ENCODE measurements around the gene ZNF581.

ZNF581 gene

DNA sequence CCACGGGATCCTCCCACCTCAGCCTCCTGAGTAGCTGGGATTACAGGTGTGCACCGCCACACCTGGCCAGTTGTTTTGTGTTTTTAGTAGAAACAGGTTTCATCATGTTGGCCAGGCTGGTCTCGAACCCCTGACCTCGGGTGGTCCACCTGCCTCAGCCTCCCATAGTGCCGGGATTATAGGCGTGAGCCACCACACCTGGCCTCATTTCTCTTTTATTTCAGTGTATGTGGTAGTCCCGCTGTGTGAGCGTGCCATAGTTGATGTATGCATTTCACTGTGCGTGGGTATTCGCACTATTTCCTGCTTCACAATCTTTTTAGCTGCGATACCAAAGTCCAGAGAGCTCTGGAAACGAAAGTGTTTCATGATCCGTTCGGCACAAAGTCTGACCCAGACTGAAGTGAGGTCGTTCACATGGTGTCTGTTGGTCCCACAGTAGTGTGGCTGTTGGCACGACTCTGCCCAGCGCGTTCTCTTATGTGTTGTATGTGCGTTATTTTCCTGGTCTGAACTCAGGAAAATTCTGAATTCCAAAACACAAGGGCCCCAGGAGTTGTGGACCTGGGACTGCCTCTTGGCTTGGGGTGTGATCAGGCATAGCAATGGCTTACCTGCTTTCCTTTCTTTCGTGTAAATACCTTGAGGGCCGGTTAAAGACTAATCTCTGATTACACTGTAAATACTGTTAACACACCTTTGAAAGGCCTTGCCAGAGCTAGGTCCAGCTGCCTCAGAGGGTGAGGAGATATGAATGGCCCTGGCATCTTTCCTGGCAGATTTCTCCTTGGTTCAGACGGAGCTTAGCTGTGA, 40.2 kb downstream of the ZNF581 start:
- no peak for DNase-seq

DNA sequence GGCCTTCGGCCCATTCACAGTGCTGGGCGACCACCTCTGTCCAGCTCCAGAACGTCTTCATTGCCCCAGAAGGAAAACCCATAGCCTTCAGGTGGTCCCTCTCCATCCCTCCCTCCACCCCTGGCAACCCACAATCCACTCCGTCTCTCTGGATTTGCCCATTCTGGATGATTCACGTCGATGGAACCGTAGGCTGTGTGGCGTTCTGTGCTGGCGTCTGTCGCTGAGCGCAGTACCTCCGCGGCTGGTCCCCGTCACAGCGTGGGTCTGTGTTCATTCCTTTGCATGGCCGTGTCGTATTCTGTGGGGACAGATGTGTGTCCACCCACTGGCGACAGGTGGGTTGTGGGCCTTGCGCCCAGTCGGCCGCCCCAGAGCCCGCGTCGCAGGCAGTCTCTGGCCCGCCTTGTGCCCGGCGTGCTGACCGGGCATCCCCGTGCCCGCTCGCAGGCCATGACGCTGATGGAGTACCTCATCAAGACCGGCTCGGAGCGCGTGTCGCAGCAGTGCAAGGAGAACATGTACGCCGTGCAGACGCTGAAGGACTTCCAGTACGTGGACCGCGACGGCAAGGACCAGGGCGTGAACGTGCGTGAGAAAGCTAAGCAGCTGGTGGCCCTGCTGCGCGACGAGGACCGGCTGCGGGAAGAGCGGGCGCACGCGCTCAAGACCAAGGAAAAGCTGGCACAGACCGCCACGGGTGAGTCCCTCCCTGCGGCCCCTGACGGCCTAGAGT, 41.7 kb downstream of the ZNF581 start:
- no peak for DNase-seq

GRCh38 chr19:55685776-55686175, 42.3 kb downstream of the ZNF581 start:
- no peak for DNase-seq

GRCh38 chr19:55686311-55687050, 43.0 kb downstream of the ZNF581 start:
- no peak for DNase-seq

GRCh38 chr19:55687281-55688201, 44.1 kb downstream of the ZNF581 start:
- no peak for DNase-seq

DNA sequence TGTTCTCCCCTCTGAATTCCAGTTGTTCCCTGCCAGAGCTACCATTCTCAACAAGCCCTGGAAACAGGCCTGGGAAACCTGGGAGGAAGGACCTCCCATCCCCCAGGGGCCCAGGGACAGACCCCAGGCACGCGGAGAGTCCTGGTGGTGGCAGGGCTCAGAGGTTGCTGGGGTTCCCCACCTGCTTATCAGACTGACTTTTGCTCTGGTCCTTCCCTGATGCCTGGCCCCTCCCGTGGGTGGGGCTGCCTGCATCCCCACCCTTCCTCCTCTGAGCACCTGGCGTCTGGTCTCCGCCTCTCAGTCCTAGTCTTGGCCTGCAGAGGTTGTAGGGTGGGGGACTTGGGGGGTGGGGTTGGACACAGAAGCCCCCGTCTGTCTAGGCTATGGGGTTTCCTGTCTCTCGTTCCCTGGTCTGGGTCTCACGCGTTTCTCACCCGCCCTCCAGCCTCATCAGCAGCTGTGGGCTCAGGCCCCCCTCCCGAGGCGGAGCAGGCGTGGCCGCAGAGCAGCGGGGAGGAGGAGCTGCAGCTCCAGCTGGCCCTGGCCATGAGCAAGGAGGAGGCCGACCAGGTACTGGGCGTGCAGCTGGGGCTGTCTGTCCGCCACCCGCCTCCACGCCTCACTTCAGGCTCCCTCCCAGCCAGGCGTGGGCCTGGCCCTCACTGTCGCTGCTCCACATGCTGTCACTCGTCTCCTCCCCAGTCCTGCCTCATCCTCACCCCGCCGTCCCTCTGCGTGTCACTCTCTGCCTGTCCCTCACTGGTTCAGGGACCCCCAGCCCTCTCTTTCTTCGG, 45.2 kb downstream of the ZNF581 start:
- DNase-seq, result no peak

- DNase-seq, result no peak
These were observed 46.1 kb downstream of the ZNF581 start for GRCh38 chr19:55689411-55690108.

GRCh38 chr19:55690109-55690768, 46.8 kb downstream of the ZNF581 start:
- no peak for DNase-seq

DNA sequence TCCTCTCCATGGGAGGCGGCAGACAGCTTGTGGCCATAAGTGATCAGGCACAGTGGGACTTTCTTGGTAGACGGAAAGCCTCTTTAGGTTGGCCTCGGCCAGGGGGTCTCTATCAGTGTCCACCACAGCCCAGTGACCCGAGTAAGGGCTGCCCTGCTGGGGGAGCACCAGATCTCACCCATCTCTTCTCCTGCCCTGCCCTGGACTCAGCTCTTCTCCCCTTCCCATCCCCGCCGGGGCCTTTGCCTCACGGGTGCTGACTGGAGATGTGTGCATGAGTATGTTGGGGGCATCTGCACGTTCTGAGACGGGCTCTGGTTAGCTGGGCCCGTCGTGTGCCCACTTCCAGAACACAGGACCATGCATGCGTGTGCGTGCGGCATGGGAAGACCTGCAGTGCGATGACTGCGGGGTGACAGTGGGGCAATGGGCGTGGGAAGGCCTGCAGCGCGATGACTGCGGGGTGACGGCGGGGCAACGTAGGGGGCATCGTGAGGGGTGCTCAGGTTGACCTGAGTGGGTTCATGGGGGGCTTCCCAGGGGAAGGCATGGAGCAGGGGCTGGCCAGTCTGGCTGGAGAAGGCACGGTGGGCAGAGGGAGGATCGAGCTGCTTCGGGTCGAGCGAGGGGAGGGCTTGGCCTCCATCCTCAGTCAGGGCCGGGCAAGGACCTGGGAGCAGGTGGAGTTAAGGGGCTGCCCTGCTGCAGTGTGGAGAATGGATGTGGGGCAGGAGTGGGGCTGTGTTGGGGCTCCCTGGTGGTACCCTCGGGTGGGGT, 47.5 kb downstream of the ZNF581 start:
- DNase-seq, result no peak

DNA sequence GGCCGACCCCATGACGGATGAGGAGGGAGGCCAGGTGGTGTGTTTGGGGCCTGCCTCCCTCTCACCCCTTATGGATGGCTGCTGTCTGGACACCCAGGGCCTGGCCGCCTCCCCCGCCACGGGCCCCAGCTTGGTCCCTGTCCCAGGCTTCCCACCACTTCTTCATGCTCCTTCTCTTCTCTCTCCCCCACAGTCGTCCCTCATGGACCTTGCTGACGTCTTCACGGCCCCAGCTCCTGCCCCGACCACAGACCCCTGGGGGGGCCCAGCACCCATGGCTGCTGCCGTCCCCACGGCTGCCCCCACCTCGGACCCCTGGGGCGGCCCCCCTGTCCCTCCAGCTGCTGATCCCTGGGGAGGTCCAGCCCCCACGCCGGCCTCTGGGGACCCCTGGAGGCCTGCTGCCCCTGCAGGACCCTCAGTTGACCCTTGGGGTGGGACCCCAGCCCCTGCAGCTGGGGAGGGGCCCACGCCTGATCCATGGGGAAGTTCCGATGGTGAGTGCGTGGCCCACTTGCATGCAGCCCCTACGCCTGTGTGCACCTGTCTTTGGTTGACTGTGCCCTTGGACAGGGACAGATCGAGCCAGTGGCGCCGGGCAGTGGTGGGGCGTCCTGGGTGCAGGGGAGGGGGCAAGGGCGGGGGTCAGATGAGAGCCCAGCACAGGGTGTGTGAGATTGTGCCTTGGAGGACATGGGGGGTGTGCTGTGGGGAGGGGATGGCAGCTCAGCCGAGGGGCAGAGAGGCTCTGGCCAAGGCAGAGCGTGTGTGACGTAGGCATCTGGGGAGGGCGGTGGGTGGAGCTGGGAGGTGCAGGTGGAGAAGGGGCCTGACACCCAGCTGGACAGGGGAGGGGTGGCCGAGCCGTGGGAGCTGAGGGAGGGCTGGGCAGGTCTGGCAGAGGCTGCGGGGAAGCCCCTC, 48.4 kb downstream of the ZNF581 start:
- DNase-seq, result no peak

DNA sequence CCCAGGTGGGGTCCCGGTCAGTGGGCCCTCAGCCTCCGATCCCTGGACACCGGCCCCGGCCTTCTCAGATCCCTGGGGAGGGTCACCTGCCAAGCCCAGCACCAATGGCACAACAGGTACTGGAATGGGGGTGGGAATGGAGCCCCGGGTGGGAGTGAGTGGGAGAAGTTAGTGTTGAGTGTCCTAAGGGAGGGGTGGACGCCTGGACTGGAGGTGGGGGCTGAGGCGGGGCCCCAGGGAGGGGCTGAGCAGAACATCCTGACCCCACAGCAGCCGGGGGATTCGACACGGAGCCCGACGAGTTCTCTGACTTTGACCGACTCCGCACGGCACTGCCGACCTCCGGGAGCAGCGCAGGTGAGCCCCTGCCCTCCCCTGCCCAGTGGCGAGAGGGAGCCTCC, 49.2 kb downstream of the ZNF581 start:
- DNase-seq, result no peak

DNA sequence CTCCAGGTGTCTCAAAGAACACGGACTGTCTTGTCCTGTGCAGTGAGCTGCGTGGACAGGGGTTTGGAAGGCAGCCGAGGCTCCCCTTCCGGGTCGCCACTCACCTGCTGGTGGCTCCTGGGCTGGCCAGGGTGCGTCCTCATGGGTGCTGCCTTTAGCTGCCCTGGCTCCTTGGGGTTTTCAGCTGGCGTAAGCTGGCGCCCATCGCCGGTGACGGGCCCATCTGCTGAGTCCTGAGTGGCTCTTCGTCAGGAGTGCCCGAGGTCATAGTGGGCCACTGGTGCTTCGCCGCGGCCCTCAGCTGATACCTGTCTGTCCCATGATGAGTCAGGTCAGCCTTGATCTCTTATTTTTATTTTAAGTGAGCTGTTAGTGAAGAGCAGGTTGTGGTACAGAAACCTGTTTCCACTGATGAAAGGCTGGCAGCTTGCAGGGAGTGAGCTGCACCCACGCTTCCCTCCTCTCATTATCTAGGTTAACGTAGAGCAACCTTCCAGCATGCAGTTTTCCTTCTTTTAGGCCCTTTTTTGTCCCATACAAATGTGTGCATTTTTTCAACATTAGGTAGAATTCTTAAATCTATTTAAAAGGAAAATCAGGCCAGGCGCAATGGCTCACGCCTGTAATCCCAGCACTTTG, 50.0 kb downstream of the ZNF581 start:
- no peak for DNase-seq

DNA sequence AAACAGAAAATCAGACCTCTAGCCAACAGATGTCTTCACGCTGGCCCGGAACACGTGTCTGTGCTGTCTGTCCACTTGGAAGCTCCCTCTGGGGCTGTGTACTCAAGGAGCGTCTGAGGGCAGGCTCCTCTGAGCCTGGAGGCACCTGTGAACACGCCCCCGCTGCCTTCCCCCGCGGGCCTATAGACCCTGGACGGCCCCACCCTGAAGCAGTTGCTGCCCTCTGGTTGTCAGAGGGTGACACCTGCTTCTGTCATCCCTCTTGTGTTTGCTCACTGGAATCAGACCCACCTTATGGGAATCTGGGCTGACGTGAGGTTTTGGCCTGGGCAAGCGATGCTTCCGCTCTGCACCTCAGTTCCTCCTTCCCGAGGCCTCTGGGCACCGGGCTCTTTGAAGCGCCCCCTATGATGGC, 50.8 kb downstream of the ZNF581 start:
- DNase-seq, result no peak

DNA sequence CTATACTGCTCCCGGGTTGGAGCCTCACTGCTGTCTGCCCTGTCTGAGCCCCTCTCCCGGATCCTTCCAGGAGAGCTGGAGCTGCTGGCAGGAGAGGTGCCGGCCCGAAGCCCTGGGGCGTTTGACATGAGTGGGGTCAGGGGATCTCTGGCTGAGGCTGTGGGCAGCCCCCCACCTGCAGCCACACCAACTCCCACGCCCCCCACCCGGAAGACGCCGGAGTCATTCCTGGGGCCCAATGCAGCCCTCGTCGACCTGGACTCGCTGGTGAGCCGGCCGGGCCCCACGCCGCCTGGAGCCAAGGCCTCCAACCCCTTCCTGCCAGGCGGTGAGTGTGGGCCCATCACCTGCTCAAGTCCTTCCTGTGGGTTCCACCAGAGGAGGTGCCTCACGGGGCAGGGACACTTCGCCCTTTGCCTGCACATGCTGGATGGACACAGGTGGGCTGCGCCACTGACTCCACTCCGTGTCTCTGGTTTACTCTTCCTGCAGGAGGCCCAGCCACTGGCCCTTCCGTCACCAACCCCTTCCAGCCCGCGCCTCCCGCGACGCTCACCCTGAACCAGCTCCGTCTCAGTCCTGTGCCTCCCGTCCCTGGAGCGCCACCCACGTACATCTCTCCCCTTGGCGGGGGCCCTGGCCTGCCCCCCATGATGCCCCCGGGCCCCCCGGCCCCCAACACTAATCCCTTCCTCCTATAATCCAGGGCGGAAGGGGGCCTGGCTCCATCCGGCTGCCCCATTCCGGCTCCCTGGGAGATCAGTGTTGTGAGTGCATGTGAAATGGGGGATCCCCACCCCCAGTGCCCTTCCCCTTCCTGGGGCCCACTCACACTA, 51.4 kb downstream of the ZNF581 start:
- no peak for DNase-seq
